IPS DF 6.9 (cell line): ENCODE results near the gene HCFC2.
"Not testable (repeated sequence)": the region's sequence is repeated elsewhere in the genome, so short reads cannot be mapped to it uniquely, and the experiment has no call there.

Experiments
- DNase-seq: peaks from one replicate; pipeline ENCODE4 v3.0.0-alpha.2; 2013; ENCODE audit warnings: low read depth, low spot score
- H3K27ac ChIP-seq: one replicate; pipeline ENCODE4 v1.5.1; 2013; ENCODE audit warnings: low read length, control low read depth
- H3K27me3 ChIP-seq: 2 replicates; pipeline ENCODE4 v1.6.1; 2013; ENCODE audit warnings: mild to moderate bottlenecking, low read length; ENCODE audit not compliant: control insufficient read depth, insufficient read depth
- H3K36me3 ChIP-seq: 2 replicates; pipeline ENCODE4 v1.6.1; 2013; ENCODE audit warnings: low read length; ENCODE audit not compliant: control insufficient read depth, insufficient read depth
- H3K4me1 ChIP-seq: 2 replicates; pipeline ENCODE4 v1.6.1; 2013; ENCODE audit warnings: low read length; ENCODE audit not compliant: control insufficient read depth, insufficient read depth
- H3K4me3 ChIP-seq: 2 replicates; pipeline ENCODE4 v1.5.1; 2013; ENCODE audit warnings: mild to moderate bottlenecking, low read length
- H3K9me3 ChIP-seq: 2 replicates; pipeline ENCODE4 v1.6.1; 2013; ENCODE audit warnings: low read length, inconsistent platforms; ENCODE audit not compliant: control insufficient read depth, insufficient read depth
- WGBS: extraction: QIAGEN DNeasy Blood & Tissue Kit; methylation state at CpG from one replicate; pipeline ENCODE4 v1.1.7; 2013; ENCODE audit warnings: mixed read lengths, missing lambda C conversion rate; ENCODE audit not compliant: insufficient read length, insufficient coverage; 5-methylcytosine and 5-hydroxymethylcytosine counted together

Gene HCFC2

GRCh38 chr12:104114834-104115586 is 50.7 kb downstream of the HCFC2 start:
- H3K4me3 ChIP-seq, H3K27me3 ChIP-seq, H3K4me1 ChIP-seq, H3K27ac ChIP-seq, H3K36me3 ChIP-seq, H3K9me3 ChIP-seq, DNase-seq: not testable (repeated sequence)
- no CpG with 5 or more reads among the region's 14 CpGs for WGBS

GRCh38 chr12:104115587-104115975 is 51.2 kb downstream of the HCFC2 start:
- peaks cover 5% of the 10 kb centered on the region; the same call in 1 of the 2 replicates for H3K36me3 ChIP-seq
- no peak overlapping the region for H3K4me3 ChIP-seq
- H3K4me1 ChIP-seq, result no peaks in the 10 kb centered on the region
- no peaks in the 10 kb centered on the region for H3K27me3 ChIP-seq
- no peak for DNase-seq
- H3K9me3 ChIP-seq, result no peaks in the 10 kb centered on the region
- no peak overlapping the region for H3K27ac ChIP-seq

- H3K4me1 ChIP-seq, result peaks cover 2% of the 10 kb centered on the region
- no peaks in the 10 kb centered on the region for H3K27me3 ChIP-seq
- no peak for DNase-seq
- H3K9me3 ChIP-seq, result no peaks in the 10 kb centered on the region
- H3K4me3 ChIP-seq, result no peak overlapping the region
- H3K27ac ChIP-seq, result no peak overlapping the region
- H3K36me3 ChIP-seq, result peaks cover 12% of the 10 kb centered on the region; the same call in 1 of the 2 replicates
These were observed 56.7 kb downstream of the HCFC2 start for GRCh38 chr12:104121001-104121400.

GRCh38 chr12:104122298-104122697 is 58.0 kb downstream of the HCFC2 start:
- H3K4me3 ChIP-seq, result no peak overlapping the region
- no peaks in the 10 kb centered on the region for H3K9me3 ChIP-seq
- WGBS, result no CpG with 5 or more reads among the region's 9 CpGs
- H3K36me3 ChIP-seq, result peaks cover 11% of the 10 kb centered on the region; the same call in 1 of the 2 replicates
- no peaks in the 10 kb centered on the region for H3K27me3 ChIP-seq
- H3K4me1 ChIP-seq, result peaks cover 2% of the 10 kb centered on the region
- no peak for DNase-seq
- H3K27ac ChIP-seq, result no peak overlapping the region

- Histone ChIP-seq H3K27ac (no peak overlapping the region), H3K9me3 (no peaks in the 10 kb centered on the region), H3K4me1 (peaks cover 2% of the 10 kb centered on the region), H3K27me3 (no peaks in the 10 kb centered on the region), H3K36me3 (peaks cover 7% of the 10 kb centered on the region; the same call in 1 of the 2 replicates), H3K4me3 (no peak overlapping the region)
- no peak for DNase-seq
- no CpG with 5 or more reads among the region's 3 CpGs for WGBS
These were observed 62.2 kb downstream of the HCFC2 start for GRCh38 chr12:104126548-104126947.

GRCh38 chr12:104130760-104131159 is 66.4 kb downstream of the HCFC2 start:
- Histone ChIP-seq H3K27me3 (no peaks in the 10 kb centered on the region), H3K4me3 (no peak overlapping the region), H3K27ac (no peak overlapping the region), H3K36me3 (peaks cover 2% of the 10 kb centered on the region; the same call in 1 of the 2 replicates), H3K4me1 (no peaks in the 10 kb centered on the region), H3K9me3 (no peaks in the 10 kb centered on the region)
- no peak for DNase-seq
- no CpG with 5 or more reads among the region's 2 CpGs for WGBS

- Histone ChIP-seq H3K27ac (no peak overlapping the region), H3K9me3 (no peaks in the 10 kb centered on the region), H3K4me1 (no peaks in the 10 kb centered on the region), H3K4me3 (no peak overlapping the region), H3K27me3 (no peaks in the 10 kb centered on the region), H3K36me3 (no peaks in the 10 kb centered on the region; the same call in 1 of the 2 replicates)
- no CpG with 5 or more reads among the region's 4 CpGs for WGBS
- no peak for DNase-seq
These were observed 67.3 kb downstream of the HCFC2 start for GRCh38 chr12:104131609-104132008.

GRCh38 chr12:104132351-104132956 is 68.1 kb downstream of the HCFC2 start:
- no peak overlapping the region for H3K4me3 ChIP-seq
- H3K36me3 ChIP-seq, result no peaks in the 10 kb centered on the region; the same call in 1 of the 2 replicates
- DNase-seq, result no peak
- H3K27me3 ChIP-seq, result no peaks in the 10 kb centered on the region
- H3K27ac ChIP-seq, result no peak overlapping the region
- H3K4me1 ChIP-seq, result no peaks in the 10 kb centered on the region
- no peaks in the 10 kb centered on the region for H3K9me3 ChIP-seq
- WGBS, result no CpG with 5 or more reads among the region's 7 CpGs

- DNase-seq, result no peak
- H3K4me3 ChIP-seq, result no peak overlapping the region
- H3K9me3 ChIP-seq, result no peaks in the 10 kb centered on the region
- H3K27me3 ChIP-seq, result no peaks in the 10 kb centered on the region
- H3K27ac ChIP-seq, result no peak overlapping the region
- no peaks in the 10 kb centered on the region for H3K4me1 ChIP-seq
- no peaks in the 10 kb centered on the region; the same call in 1 of the 2 replicates for H3K36me3 ChIP-seq
- no CpG with 5 or more reads among the region's 5 CpGs for WGBS
These were observed 69.0 kb downstream of the HCFC2 start for GRCh38 chr12:104133321-104133720.

- no peaks in the 10 kb centered on the region for H3K27me3 ChIP-seq
- no peaks in the 10 kb centered on the region for H3K9me3 ChIP-seq
- no CpG with 5 or more reads among the region's 1 CpG for WGBS
- peaks cover 2% of the 10 kb centered on the region; the same call in 1 of the 2 replicates for H3K4me1 ChIP-seq
- no peaks in the 10 kb centered on the region; the same call in 1 of the 2 replicates for H3K36me3 ChIP-seq
- DNase-seq, result no peak
- H3K27ac ChIP-seq, result no peak overlapping the region
- no peak overlapping the region for H3K4me3 ChIP-seq
These were observed 69.5 kb downstream of the HCFC2 start for GRCh38 chr12:104133866-104134265.
